Left cardiac atrium (tissue), 4 donors: ENCODE data around the gene PHF2. TPM values are rescaled to one million over a fixed set of nuclear protein-coding genes. Genes with fewer than 3 reads are reported as not detected.

Source experiments
- ATAC-seq, 2 donors: fragments of 200-7000 bp; cut with Tn5 transposase; one replicate each; pipeline ENCODE4 v1.9.1; 2020; ENCODE audit warnings: mild to moderate bottlenecking in 2 of 2, moderate library complexity in 2 of 2
- DNase-seq: peaks from one replicate; pipeline ENCODE4 v3.0.0-alpha.2; 2020
- intact Hi-C, 2 donors: fragments of 100-400 bp; cut with DNase I; formaldehyde crosslinking; loops; one replicate each; pipeline versions ENCODE4 v1.14.1 to v1.15.1; 2022 to 2023
- total RNA-seq, 2 donors: library from RNA; stranded (reverse); fragmentation: NEBNext Ultra II Directional; extraction: Animal tissue kit (Norgen Biotek cat#: 25700); gene quantifications; one replicate each; pipeline ENCODE4 v1.2.1, GENCODE V29; 2021
- donor health status: DM: no; HTN: yes; CAD: no.
- donor health status: DM: no; HTN: yes; CAD: no; lungs with severe emphysema.
- donor health status: DM: yes; HTN: yes; CAD: no.
- donor health status: Dilated cardiomyopathy.

PHF2 gene
- total RNA-seq, 2 donors from 2014 or later, result 25.7 to 27.7 TPM

DNA sequence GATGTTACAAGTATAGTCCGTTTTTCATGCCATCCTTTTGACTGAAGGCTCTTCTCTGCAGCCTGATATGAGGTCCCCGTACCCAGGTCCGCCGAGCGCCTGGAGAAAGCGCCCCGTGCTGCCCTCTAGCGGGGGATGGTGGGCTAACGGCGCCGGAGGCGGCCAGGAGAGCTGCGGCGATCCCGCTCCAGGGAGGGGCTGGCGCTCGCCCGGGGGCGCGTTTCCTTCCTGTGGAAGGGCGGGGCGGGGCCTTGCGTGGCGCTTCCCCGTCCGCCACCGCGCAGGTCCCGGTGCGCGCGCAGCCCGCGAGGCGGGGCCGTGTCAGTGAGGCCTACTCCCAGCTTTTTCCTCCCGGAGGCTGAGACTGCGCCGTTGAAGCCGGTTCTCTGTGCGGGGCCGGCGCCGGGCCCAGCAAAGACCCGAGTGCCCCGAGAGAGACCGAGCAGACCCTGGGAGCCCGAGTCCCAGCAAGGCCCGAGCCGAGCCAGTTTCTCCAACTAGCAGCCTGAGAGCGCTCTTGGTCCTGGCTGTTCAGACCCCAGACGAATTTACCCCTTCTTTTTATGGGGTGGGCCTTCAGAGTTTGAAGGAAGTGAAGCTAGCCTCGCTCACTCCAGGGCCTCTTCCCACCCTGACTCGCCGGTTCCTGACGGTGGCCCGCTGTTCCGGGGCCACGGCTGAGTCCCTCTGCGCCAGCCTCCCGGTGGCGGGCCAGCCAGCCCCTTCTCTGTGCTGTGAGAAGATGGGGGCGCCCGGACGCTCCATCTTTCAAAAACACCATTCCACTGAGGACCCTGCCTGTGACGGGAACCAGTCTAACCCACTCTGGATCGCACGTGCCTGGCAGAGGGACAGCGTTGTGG is 9.7 kb upstream of the PHF2 start:
- DNase-seq (peak; percentile 99), ATAC-seq (peak; percentile 99)
- intact Hi-C loops, result loop anchor here in 1 of 2 donors (5.0 kb wide), 1 partner anchor 114 kb away; the partner anchor contains the start of genes FAM120A and FAM120AOS

DNA sequence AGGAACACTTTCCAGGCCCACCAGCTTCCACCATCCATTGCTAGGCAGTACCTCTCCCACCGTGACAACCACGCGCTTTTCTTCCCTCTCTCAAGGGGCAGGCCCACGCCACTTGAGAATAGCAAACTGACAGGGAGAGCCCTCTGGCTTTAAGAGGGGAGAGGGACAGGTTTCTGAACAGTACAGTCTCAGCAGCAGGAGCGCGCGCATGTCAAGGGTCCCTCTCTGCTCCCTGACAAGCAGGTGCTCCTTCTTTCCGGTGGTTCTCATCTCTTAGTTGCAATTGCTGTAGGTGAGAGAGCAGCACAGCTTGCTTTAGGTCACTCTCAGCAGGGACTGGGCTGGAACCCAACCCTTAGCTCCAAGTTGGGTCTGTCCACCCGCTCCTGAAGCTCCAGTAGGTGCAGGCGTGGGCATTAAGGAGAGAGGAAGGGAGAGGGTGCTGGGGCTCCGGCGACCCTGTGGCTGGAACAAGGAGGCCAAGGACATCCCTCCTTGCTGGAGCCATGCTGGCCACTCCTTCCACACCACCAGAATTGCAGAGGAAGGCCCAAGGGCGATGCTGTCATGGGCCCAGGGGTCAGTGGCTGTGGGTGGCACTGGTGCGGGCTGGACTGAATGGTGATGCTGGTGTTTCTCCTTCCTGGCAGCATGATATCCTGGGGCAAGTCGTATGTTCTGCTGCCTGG is 9.0 kb upstream of the PHF2 start:
- intact Hi-C loops, result loop anchor here in 1 of 2 donors (5.0 kb wide), 1 partner anchor 115 kb away; the partner anchor contains the start of genes FAM120A and FAM120AOS
- ATAC-seq (peak; percentile 16), DNase-seq (no peak)

DNA sequence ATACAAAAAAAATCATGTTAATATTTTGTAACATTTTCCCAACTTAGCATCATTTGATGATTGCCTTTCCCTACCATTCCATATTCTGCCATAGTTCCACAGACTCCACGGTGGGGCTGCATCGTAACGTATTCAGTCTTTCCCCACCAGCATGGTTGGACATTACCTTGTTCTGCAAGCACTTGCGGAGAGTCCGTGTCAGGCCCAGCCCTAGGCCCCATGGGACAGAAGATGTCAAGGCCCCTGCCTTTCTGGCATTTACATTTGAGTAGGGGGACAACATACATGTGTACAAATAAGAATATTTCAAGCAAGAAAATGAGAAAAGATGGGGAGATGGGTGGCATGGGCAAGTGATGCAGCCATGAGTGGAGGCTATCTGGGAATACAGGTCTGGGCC is 8.2 kb upstream of the PHF2 start:
- intact Hi-C loops, result loop anchor here in 1 of 2 donors (5.0 kb wide), 1 partner anchor 116 kb away; the partner anchor contains the start of genes FAM120A and FAM120AOS
- no peak for DNase-seq
- no peak for ATAC-seq

DNA sequence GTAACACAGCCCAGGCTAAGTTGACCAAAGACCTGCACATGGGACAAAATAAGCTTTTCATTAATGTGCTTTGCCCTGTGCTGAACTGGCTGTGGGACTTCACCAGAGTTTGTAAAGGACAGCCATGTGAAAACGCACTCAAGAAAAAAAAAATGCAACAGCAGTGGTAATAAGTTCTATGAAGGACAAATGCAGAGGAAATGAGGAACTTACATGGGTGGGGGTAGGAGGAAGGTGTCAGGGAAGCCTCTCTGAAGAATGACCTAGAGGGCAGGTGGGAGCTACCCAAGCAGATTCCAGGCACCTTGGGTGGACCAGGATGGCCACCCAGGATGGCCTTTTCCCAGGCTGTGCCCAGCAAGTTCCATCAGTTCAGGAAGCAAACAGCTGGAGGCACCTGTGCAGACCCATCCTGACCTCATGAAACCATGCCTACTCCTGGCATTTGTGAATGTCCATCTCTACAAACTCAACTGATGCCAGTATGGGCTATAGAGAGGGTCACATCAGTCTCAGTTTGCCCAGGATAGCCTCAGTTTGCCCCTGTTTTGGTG is 6.7 kb upstream of the PHF2 start:
- ATAC-seq, result no peak
- no peak for DNase-seq
- intact Hi-C loops, result loop anchor here (5.0 to 10.0 kb wide), 2 partner anchors 115 to 117 kb away; partner anchors contain the start of genes FAM120A (in 2 of the 2) and FAM120AOS (in 2 of the 2)

DNA sequence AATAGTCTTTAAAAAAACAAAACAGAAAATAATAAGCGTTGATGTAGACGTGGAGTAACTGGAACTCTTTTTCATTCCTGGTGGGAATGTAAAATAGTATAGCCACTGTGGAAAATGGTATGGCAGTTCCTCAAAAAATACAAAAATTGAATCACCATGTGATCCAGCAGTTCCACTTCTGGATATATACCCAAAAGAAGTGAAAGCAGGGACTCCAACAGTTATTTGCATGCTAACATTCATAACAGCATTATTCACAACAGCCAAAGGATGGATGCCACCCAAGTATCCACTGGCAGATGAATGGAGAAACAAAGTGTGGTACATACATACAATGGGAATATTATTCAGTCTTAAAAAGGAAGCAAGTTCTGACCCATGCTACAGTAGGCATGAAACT is 4.2 kb upstream of the PHF2 start:
- no peak for DNase-seq
- no peak for ATAC-seq
- intact Hi-C loops, result loop anchor here in 1 of 2 donors (10.0 kb wide), 1 partner anchor 117 kb away; the partner anchor contains the start of genes FAM120A and FAM120AOS

DNA sequence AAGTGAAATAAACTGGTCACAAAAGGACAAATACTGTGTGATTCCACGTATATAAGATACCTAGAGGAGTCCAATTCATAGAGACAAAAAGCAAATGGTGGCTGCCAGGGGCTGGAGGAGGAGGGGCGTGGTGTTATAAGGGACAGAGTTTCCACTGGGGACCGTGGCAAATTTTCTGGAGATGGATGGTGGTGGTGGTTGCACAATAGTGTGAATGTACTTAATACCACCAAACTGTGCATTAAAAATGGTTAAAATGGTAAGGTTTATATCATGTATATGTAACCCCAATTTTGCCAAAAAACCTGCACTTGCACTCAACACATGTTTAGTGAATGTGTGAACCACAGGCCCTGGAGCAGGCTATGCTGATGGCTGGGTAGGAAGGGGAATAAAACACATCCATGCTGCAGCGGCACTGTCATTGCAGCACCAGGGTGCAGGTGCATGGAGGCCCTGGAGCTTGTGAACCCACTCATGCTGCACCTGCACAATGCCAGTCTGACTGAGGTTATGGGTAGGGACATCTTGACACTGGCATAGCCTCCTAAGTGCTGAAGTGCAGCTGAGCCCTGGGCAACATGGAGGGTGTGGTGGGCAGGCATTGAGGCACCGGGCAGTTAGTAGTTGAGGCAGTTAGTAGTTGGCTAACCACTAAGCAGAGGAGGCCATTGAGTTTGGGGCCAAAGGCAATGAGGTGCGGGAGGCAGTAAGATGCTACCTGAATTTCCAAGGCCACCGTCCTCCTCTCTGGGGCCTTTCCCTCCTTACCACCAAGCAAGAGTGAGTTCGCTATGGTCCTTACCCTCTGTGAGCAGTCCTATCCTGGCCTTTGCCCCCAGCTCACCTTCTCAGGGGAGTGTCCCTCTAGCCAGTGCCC is 3.5 kb upstream of the PHF2 start:
- intact Hi-C loops, result loop anchor here in 1 of 2 donors (10.0 kb wide), 1 partner anchor 118 kb away; the partner anchor contains the start of genes FAM120A and FAM120AOS
- ATAC-seq, result no peak
- DNase-seq, result no peak

DNA sequence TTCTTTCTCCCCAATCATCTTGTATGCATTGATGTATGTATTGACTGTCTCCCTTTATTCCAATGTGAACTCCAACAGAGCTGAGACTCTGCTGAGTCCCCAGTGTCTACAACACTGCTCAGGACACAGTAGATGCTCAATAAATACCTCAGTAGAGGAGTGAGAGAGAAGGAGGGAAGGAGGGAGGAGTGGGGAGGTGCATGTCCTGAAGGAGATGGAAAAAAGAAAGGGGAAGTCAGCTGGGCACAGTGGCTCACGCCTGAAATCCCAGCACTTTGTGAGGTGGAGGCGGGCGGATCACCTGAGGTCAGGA is 2.9 kb upstream of the PHF2 start:
- no peak for DNase-seq
- intact Hi-C loops, result loop anchor here in 1 of 2 donors (10.0 kb wide), 1 partner anchor 119 kb away; the partner anchor contains the start of genes FAM120A and FAM120AOS
- no peak for ATAC-seq

DNA sequence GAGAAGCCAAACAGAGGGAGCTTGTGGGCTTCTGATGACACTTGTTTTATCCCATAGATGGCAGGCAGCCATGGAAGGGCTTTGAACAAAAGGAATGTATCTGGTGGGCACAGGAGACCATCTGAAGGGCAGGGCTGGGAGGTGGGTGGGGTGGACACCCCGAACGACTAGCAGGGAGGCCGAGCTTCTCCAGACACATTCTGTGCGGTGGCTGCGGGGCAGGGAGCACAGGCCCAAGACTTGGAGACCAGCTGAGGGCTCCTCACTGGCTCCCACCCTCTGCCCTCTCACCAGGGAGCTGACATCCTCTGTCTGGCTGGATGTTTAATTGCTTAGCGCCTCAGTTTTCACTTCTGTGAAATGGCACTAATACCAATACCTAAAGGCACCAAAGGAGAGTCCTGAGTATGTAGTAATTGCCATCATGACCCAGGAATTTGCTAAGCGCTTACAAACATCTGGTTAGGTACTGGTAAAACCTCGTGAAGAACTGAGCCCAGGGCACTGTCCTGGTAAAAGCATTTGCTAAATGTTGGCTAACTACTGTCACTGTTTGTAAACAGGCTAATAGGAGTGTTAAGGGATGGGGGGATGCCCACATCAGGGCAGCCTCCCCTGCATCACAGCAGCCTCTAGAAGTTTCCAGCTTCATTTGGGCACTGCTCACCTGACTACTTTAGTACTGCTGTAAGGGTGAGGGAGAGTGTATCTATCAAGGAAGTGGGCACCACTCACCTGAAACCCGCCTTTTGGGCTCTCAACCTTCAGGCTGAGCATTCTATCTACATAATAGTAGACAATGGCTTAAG is 2.1 kb upstream of the PHF2 start:
- intact Hi-C loops, result loop anchor here in 1 of 2 donors (10.0 kb wide), 1 partner anchor 119 kb away; the partner anchor contains the start of genes FAM120A and FAM120AOS
- ATAC-seq, result no peak
- no peak for DNase-seq

DNA sequence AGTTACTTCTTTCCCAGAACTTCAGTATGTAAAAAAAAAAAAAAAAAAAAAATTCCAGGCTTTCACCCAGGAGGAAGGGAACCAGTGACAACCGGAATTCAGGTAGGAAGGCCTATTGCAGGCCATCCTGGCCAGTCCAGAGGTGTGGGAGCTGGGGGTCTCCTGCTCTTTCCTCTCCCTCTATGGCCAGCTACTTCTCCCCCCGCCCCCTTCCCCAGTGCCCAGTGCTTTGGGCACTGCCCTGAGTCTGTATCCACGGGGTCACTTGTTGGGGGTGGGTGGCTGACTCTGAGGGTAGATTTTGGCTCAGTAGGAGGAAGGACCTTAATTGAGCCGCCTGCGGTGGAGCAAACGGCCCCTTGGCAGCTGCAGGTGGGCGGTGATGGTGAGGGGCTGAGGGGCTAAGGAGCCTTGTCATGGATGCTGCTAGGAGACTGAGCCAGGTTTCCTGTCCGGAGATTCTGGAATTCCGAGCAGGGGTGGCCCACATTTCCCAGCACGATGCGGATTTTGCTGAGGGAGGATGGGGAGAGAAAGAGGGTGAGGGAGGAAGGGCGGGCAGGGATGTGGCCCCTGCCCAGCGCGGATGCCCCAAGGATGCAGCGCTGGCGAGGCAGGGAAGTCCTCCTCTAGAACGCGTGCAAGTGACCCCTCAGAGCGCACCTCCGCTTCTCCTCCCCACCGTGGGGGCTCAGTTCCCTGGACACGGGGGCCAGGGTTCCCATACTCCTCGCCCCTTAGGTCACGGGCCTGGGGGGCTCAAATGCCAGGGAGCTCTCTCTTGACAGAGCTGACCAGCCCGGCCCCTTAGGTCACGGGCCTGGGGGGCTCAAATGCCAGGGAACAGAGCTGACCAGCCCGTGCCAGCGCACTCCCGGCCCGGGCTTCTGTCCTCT is 1.2 kb upstream of the PHF2 start:
- DNase-seq, result no peak
- peak; percentile 1 to 2 for ATAC-seq
- intact Hi-C loops, result loop anchor here in 1 of 2 donors (10.0 kb wide), 1 partner anchor 120 kb away; the partner anchor contains the start of genes FAM120A and FAM120AOS

DNA sequence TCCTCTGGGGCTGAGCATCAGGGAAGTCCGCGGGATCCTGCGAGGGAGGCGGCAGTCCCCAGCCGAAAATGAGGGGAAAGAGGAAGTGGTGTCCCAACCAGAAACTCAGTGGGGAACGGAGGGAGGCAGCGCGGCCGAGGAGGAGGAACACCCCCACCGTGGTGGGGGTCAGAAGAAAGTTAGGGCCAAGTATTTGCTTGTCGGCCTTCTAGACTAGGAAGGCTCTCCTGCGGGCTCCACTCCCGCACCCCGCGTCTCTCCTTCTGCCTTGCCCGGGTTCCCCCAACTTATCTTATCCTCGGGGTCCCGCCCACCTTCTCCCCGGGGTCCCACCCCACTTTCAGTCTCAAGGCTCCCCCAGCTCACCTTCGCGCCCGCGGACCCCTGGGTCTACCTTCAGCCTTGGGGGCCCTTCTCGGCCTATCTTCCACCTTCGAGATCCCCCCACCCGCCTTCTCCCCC is 557 bp upstream of the PHF2 start:
- ATAC-seq, result peak; percentile 45 to 50
- intact Hi-C loops, result loop anchor here in 1 of 2 donors (10.0 kb wide), 1 partner anchor 121 kb away; the partner anchor contains the start of genes FAM120A and FAM120AOS
- DNase-seq, result peak; percentile 65

DNA sequence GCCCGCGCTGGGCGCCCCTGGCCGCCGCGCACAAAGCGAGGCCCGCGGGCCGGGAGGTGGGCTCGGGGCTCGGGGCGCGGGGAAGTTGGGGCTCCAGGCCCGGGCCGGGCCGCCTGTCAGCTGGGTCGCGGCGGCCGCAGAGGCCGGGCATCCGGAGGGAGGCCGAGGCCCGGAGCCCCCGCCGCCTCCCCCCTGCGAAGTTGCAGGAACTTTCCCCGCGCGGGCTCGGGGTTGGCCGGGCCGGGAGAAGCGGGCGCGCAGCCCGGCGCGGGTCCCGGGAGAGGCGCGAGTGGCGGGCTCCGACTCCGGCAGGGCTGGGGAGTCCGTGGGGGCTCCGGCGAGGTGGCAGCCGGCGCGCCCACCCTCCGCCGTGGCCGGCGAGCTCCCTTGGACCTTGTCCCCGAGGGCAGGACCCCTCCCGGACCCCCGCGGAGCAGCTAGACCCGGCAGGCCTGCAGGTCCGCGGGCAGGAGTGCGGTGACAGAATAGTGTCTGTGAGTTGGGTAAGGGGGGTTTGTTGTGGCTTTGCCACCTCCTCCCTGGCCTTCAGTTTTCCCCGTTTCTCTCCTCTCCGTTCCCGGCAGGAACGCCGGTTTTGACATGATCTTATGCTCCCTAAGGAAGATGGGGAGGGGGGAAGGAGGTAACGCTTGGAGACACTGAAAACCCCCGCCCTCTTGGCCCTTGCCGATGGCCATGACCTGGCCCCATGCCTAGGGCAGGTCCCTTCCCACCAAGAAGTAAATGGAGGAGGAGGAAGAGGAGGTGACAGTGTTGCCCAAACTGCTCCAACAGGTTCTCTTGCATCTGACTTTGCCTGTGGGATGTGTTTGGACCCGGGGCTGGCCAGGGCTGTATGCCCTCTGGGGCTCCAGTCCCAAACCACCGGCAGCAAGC is 942 bp downstream of the PHF2 start:
- ATAC-seq (peak; percentile 25 to 31), DNase-seq (no peak)
- intact Hi-C loops, result loop anchor here in 1 of 2 donors (10.0 kb wide), 1 partner anchor 123 kb away; the partner anchor contains the start of genes FAM120A and FAM120AOS

DNA sequence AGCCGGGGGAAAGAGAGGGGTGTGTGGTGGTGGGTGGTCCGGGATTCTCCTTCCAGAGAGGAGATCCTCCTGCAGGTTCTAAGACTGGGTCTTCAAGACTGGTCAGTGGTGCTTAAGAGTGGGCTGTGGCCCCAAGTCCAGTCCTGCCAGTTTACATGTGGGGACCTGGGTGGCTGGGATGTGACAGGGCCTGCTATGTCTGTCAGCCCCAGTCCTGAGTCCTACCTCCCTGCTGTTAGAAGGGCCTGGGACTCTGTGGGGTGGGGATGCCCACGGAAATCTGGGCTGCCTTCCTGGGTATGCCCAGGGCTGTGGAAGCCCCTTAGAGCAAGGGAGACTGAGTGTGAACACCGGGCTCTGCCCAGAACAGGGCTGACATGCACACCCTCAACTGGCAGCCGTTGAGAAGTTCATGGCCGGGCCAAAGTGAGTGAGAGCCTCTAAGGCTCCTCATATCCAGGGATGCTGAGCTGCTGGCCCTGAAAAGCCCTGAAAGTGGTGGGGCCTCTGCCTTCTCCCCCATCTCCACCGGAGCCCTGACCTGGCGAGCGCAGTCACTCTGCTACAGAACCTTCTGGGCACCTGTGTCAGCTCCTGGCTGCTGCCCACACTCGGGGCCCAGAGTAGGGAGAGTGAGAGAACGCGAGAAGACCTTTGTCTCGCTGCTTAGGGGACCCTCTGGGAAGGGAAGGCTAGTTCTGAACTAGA is 1.7 kb downstream of the PHF2 start:
- intact Hi-C loops, result loop anchor here in 1 of 2 donors (10.0 kb wide), 1 partner anchor 123 kb away; the partner anchor contains the start of genes FAM120A and FAM120AOS
- DNase-seq (peak; percentile 25), ATAC-seq (peak in 1 of 2 donors; percentile 3)

DNA sequence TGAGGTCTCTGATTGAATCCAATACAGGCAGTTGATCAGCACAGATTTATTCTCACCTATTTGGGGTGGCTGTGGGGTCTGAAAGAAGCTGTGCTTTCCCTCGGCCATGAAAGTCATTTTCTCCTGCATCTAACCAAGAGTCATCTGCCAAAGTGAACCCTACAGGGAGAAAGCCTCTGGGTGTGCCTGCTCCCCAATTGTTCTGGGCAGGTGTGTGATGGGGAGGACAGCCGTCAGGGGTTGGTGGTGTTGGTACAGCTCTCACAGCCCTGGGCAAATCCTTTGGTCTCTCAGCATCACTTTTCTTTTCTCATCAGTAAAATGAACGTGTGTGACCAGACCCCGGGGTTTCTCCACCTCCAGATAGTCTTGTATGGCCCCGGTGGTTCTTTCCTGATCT is 2.5 kb downstream of the PHF2 start:
- intact Hi-C loops, result loop anchor here in 1 of 2 donors (10.0 kb wide), 1 partner anchor 124 kb away; the partner anchor contains the start of genes FAM120A and FAM120AOS
- DNase-seq (peak; percentile 13), ATAC-seq (no peak)
